GM21528 (cell line): ENCODE measurements around the gene GRIK1.

ENCODE experiments used
- ATAC-seq: cut with Tn5 transposase; IDR thresholded peaks from one replicate; pipeline ENCODE4 v1.9.1; 2021; ENCODE audit warnings: mild to moderate bottlenecking, moderate library complexity; ENCODE audit not compliant: unreplicated experiment, low FRiP score

Gene GRIK1

DNA sequence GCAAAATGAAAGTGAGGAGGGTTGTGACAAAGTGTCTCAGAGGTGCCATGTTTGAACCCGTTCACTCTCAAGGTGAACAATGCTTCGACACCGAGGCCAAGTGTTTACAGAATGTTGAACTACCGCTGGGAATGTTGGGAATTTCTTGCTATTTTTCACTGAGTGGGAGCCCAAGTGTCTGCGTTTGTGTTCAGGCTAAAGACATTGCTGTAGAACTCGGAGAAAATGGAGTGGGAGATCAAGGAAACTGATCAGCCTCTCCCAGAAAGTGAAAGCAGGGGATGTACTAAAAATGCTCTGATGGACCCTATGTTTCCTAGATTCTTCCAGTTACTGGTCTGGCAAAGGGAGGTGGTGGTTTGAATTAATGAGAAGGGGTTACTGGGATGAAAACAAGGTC is 433.6 kb downstream of the GRIK1 start:
- no peak for ATAC-seq

DNA sequence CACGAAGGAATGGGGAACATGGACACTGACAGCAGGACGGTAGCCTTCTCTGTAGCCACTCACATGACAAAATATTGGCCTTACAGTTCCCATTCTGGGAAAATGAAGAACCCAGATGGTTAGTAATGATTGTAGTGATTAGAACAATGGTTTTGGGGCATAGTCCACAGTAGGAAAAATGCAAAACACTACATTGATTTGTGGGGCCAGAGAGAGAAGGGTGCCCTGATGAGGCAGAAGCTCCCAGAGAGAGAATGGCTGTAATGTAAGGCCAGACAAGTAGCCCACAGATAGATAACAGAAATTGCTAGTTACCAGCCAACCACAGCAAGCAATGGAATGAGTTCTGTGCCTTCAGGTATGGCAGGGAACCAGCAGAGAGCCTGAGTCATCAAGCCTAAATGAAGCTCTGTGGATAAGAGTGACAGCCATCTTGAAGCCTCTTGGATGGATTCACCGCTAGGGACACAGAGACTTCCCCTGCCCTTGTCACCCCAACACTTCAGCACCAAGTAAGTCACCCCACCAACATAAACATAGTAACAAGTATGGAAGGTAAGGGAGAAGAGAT is 435.0 kb downstream of the GRIK1 start:
- ATAC-seq, result no peak

DNA sequence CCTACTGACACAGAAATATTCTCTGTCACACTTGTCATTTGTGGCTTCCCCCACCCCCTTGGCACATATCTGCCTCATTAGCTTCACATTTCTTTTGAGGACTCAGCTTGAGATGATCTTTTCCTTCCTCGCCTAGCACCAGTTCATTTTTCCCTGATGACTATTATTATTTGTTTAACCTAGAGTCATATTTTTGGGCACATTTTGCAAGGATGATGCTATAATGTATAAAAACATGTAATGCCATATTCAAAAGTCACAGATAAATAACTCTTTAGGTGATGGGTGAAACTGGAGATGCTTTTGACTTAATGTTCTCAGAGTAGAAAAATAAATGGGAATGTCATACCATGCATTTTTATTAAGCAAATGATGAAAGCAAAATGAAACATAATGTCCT is 438.3 kb downstream of the GRIK1 start:
- ATAC-seq, result no peak

DNA sequence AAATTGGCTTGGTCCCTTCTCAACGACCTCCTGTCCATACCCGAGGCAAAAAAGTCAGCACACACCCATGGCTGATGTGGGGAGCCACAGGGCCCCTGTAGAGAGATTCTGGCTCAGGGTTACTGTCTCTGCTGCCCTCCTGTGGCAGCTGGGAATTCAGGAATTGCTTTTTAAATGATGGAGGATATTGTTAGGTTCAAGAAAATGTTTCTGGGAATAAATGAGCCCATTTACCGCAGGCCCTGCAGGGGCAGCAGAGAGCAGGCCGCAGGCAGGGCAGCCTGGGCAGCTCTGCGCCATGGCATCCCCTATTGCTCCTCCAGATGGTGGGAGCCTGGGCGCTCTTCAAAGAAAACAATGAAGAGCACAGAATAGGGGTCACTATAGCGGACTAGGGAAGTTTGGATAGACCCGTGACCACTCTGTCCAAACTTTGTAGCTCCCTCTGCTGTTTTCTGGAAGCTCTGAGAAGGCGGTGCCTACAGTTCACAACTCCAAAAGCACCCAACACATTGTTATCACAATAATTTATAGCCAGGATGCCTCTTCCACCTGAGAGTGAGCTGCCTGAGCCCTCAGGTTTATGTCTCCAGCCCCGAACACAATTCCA is 440.0 kb downstream of the GRIK1 start:
- ATAC-seq, result no peak

DNA sequence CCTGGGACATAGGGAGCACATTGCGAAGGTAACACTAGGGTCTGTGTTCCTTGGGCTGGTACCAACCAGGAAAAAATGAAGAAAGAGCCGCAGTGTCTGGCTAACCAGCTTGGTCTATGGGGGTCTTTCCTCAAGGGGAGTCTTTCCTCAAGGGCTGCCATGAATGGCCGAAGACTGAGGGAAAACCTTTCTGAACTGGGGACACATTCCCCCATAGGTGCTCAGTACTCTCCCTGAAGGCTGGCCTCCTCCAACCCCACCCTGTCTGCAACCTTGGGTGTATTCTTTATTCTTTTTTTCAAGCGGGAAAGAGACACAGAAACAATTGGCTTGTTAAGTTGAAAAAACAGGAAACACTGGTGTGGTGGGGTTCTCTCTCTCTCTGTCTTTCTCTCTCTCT is 440.6 kb downstream of the GRIK1 start:
- ATAC-seq, result no peak

DNA sequence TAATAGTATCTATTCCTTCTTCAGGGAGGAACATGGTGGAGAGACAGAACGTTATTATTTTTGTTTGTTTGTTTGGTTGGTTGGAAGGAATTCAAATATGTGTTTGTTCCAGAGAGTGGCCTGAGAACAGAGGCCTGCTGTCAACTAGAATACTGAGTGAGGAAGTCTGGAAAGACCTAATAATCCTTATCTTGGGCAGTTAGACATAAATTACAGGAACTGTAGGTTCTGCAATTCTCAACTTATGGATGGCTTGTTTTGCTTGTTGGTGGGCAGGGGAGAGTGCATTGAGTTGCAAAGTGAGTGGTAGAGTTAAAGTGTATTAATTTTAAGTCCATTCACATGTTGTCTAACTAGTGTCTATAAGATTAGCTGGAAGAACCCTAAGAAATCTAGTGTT is 443.5 kb downstream of the GRIK1 start:
- ATAC-seq, result no peak

DNA sequence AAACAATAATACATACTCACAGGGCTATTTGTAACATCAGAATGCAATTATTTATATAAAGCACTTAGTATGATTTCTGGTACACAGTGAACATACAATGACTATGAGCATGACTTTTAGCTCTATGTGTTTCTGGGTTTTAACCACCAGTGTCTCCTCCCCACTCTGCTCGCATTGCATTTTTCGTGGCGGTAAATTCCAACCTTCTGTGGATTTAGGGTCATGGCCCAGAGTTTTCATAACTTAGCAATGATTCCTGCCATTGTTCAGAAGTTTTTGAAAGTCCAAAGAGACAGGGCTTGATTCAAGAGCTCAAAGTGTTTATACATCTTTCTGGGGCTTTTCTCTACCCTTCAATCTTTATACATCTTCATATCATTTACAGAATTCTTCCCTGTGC is 449.8 kb downstream of the GRIK1 start:
- ATAC-seq, result no peak

DNA sequence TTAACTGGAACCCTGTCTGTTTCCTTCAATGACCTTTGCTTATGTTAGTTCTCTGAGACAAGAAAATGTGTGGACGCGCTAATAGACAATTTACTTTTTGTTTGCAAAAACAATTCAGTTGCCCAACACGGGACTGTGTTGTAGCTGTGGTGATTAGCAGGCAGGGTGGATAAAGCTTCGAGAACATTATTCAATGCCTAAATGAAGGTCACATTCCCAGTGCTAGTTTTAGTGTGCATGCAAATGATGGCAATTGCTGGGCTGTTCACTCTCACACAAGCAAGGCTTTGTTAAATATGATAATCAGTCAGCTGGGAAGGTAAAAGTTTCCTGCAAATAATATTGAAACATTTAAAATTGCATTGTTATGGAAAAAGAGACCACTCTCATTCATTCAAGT is 452.6 kb downstream of the GRIK1 start:
- no peak for ATAC-seq
